Measurements from ENCODE around the gene CDH6. TPM values are rescaled to one million over a fixed set of nuclear protein-coding genes. Genes with fewer than 3 reads are reported as not detected.
"Not testable (repeated sequence)": the region's sequence is repeated elsewhere in the genome, so short reads cannot be mapped to it uniquely, and the experiment has no call there.

Gene CDH6
- total RNA-seq, 1 donor from 2014 or later, result 127 TPM

DNA sequence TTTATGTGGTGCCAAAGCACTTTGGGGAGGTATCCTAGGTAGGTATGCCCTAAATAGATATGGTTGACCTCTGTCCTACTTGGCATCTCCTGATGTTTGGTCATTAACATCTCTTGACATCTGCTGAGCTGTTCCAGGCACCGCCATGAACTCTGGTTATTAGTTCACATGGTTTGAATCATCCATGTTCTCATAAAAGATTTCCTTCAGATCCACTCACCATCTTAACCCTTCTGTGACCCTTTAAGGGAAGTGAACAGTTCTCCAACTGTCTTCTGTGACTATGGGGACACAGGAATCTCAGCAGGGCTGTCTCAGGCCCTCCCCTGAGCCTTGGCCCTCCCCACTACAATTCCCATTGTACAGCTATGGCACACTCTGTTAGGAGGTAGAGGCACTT lies 167.7 kb downstream of the CDH6 start:
- Mint-ChIP-seq H3K4me1 (ENCODE audit: unreplicated experiment) (no peaks in the 10 kb centered on the region), H3K9me3 (peaks cover 12% of the 10 kb centered on the region), H3K27me3 (no peaks in the 10 kb centered on the region), H3K36me3 (no peaks in the 10 kb centered on the region), H3K4me3 (no peak overlapping the region), H3K27ac (no peak overlapping the region)
- no peak for DNase-seq (ENCODE audit: extremely low spot score, unreplicated experiment)
- TF ChIP-seq, protein P1, sequence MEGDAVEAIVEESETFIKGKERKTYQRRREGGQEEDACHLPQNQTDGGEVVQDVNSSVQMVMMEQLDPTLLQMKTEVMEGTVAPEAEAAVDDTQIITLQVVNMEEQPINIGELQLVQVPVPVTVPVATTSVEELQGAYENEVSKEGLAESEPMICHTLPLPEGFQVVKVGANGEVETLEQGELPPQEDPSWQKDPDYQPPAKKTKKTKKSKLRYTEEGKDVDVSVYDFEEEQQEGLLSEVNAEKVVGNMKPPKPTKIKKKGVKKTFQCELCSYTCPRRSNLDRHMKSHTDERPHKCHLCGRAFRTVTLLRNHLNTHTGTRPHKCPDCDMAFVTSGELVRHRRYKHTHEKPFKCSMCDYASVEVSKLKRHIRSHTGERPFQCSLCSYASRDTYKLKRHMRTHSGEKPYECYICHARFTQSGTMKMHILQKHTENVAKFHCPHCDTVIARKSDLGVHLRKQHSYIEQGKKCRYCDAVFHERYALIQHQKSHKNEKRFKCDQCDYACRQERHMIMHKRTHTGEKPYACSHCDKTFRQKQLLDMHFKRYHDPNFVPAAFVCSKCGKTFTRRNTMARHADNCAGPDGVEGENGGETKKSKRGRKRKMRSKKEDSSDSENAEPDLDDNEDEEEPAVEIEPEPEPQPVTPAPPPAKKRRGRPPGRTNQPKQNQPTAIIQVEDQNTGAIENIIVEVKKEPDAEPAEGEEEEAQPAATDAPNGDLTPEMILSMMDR (conservative IDR thresholded peaks at IDR 0.05), result no peak

DNA sequence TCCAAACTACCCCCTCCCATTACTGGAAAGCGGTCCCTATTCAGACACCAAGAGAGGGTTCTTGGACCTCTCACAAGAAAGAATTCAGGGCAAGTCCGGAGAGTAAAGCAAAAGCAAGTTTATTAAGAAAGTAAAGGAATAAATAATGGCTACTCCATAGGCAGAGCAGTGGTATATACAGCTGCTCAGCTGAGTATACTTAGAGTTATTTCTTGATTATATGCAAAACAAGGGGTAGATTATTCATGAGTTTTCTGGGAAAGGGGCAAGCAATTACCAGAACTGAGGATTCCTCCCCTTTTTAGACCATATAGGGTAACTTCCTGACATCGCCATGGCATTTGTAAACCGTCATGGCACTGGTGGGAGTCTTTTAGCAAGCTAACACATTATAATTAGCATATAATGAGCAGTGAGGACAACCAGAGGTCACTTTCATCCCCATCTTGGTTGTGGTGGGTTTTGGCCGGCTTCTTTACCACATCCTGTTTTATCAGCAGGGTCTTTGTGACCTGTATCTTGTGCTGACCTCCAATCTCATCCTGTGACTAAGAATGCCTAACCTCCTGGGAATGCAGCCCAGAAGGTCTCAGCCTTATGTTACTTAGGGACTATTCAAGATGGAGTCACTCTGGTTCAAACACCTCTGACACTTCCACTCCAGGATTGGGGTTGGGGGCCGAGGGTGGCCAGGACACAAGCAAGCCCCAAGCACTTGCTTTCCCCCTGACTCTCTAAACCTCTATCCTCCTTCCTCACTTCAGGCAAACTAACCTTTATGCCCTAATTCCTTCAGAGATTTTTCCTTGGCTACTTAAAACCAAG lies 168.4 kb downstream of the CDH6 start:
- H3K4me1 Mint-ChIP-seq (ENCODE audit: unreplicated experiment); H3K27me3 Mint-ChIP-seq; H3K4me3 Mint-ChIP-seq; H3K27ac Mint-ChIP-seq; H3K36me3 Mint-ChIP-seq; DNase-seq (ENCODE audit: extremely low spot score, unreplicated experiment): not testable (repeated sequence)
- H3K9me3 Mint-ChIP-seq, result peaks cover 10% of the 10 kb centered on the region

DNA sequence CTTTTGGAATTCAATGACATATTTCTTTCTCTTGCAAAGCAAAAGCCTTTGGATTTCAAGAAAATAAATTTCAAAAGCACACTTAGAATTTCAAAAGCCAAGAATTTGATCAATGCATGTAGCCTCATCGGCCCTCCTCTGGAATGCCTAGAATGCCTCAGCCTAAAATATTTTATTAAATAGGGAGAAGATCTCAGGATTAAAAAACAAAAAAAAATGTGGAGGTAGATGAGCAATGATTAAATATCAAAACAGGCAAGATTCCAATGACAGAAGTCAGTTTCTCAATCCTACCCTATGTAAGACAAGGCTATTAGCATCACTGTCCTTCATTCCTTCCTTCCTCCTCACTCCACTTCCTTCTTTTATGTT lies 169.0 kb downstream of the CDH6 start:
- no peaks in the 10 kb centered on the region for H3K27me3 Mint-ChIP-seq
- H3K4me1 Mint-ChIP-seq (ENCODE audit: unreplicated experiment), result no peaks in the 10 kb centered on the region
- peaks cover 8% of the 10 kb centered on the region for H3K9me3 Mint-ChIP-seq
- no peak overlapping the region for H3K27ac Mint-ChIP-seq
- TF ChIP-seq, protein P1 (conservative IDR thresholded peaks at IDR 0.05), result no peak
- no peaks in the 10 kb centered on the region for H3K36me3 Mint-ChIP-seq
- no peak overlapping the region for H3K4me3 Mint-ChIP-seq
- no peak for DNase-seq (ENCODE audit: extremely low spot score, unreplicated experiment)

DNA sequence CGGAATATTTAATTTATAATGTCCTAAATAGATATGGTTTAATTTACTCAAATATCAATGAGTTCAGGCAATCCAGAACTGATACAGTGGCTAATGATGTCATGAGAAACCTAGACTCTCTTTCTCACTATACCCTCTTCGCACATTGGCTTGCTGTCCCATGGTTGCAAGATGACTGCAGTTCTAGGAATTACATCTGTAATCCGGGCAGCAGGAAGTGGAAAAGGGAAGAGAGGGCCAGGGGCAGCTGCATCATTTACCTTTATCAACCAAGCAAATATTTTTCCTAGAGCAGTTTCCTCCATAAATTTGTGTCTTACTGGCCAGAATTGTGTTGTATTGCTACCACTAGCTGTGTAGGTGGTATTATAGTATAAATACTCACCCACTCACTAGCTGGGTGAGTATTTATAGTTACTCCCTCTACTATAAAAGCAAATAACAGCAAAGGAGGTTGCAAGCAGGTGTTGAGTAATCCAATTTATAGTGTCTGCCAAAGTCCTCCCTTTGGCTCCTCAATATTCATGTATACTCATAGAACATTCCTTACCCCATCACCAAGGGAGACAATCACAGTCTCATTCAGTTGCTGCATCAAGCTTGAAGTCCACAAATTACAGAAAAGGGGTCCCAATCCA lies 169.6 kb downstream of the CDH6 start:
- DNase-seq (ENCODE audit: extremely low spot score, unreplicated experiment), result no peak
- Mint-ChIP-seq H3K4me1 (ENCODE audit: unreplicated experiment) (no peaks in the 10 kb centered on the region), H3K4me3 (no peak overlapping the region), H3K27ac (no peak overlapping the region), H3K9me3 (peaks cover 5% of the 10 kb centered on the region), H3K27me3 (no peaks in the 10 kb centered on the region), H3K36me3 (no peaks in the 10 kb centered on the region)
- TF ChIP-seq, protein P1 (conservative IDR thresholded peaks at IDR 0.05), result no peak

DNA sequence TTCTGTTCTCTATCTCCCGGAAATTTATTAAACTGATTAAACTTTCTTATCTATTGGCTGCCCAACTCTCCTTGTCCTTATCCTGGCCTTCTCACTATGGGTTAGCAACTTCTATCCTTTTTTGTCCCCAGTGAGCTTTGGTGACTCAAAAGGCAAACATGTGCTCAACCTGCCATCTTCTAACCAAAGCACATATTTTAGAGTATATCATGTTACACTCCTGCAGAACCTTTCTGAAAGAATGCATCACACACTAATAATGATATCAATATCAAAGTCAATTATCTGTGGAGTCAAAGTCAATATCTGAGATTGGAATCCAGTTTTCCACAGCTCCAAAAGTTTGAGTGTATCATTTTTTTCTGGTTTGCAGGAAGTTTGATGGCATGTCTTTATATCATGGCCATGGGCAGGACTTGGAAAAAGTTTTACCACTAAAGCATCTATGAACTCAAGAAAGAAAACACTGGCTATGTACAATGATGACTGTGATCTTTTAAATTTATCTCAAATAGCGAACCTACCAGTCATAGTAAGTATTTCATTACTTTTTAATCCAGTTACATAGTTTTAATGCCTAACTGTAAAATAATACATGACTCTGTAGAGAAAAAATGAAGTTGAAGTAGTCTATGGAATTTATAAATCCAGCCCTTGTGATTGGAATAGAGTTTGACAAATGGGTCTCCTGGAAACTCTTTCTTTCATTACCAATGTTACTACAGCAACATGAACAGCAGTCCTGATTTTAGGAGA lies 171.6 kb downstream of the CDH6 start:
- peaks cover 5% of the 10 kb centered on the region for H3K9me3 Mint-ChIP-seq
- H3K36me3 Mint-ChIP-seq, result no peaks in the 10 kb centered on the region
- TF ChIP-seq, protein P1 (conservative IDR thresholded peaks at IDR 0.05), result no peak
- no peak overlapping the region for H3K4me3 Mint-ChIP-seq
- H3K4me1 Mint-ChIP-seq (ENCODE audit: unreplicated experiment), result no peaks in the 10 kb centered on the region
- no peak for DNase-seq (ENCODE audit: extremely low spot score, unreplicated experiment)
- H3K27me3 Mint-ChIP-seq, result no peaks in the 10 kb centered on the region
- H3K27ac Mint-ChIP-seq, result no peak overlapping the region

DNA sequence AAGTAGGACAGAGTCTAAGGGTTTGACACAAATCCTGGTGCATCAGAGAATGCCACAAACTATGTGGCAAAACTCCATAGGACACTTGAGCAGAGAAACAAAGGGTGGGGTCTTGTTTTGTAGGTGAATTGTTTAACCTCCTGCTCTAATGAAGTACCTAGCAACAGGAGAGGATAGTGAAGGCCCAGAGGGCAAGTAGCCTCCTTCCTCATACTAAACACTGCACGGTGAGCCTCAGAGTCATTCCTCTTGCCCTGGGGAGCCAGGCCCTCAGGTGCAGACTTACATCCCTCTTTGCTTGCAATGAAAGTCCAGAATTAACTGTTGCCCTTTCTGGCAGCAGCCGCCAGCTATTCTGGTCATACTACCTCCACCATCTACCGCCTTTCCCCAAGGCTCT lies 172.3 kb downstream of the CDH6 start:
- Mint-ChIP-seq H3K4me1 (ENCODE audit: unreplicated experiment) (no peaks in the 10 kb centered on the region), H3K27me3 (peaks cover 1% of the 10 kb centered on the region), H3K27ac (no peak overlapping the region), H3K9me3 (peaks cover 5% of the 10 kb centered on the region), H3K4me3 (no peak overlapping the region), H3K36me3 (no peaks in the 10 kb centered on the region)
- TF ChIP-seq, protein P1 (conservative IDR thresholded peaks at IDR 0.05), result no peak
- no peak for DNase-seq (ENCODE audit: extremely low spot score, unreplicated experiment)
